Skeletal muscle tissue (tissue), 4 donors: ENCODE data around the gene MAP2K5. TPM values are rescaled to one million over a fixed set of nuclear protein-coding genes. Genes with fewer than 3 reads are reported as not detected.
A peak's percentile ranks its signal among the peaks of the same experiment; 100 is the strongest.

Source experiments
- H3K27ac ChIP-seq: one replicate; pipeline ENCODE4 v1.7.0; 2013; ENCODE audit warnings: mild to moderate bottlenecking, low read depth, low read length, inconsistent platforms
- H3K27me3 ChIP-seq, 3 donors: one replicate each; pipeline ENCODE4 v1.7.0; 2013; ENCODE audit warnings: low read length in 3 of 3; ENCODE audit not compliant: control insufficient read depth in 3 of 3, insufficient read depth in 3 of 3
- H3K36me3 ChIP-seq, 3 donors: one replicate each; pipeline ENCODE4 v1.7.0; 2013; ENCODE audit warnings: low read length in 3 of 3; ENCODE audit not compliant: control insufficient read depth in 3 of 3, insufficient read depth in 3 of 3
- H3K4me1 ChIP-seq, 3 donors: one replicate each; pipeline ENCODE4 v1.7.0; 2013; ENCODE audit warnings: low read length in 3 of 3, mild to moderate bottlenecking in 3 of 3; ENCODE audit not compliant: control insufficient read depth in 3 of 3, insufficient read depth in 3 of 3
- H3K4me3 ChIP-seq, 3 donors: one replicate each; pipeline ENCODE4 v1.7.0; 2013; ENCODE audit warnings: low read length in 3 of 3
- H3K9ac ChIP-seq, 3 donors: one replicate each; pipeline ENCODE4 v1.7.0; 2013; ENCODE audit warnings: low read length in 3 of 3, mild to moderate bottlenecking in 3 of 3, moderate library complexity in 2 of 3, low read depth in 1 of 3
- H3K9me3 ChIP-seq, 3 donors: one replicate each; pipeline ENCODE4 v1.7.0; 2013; ENCODE audit warnings: low read length in 3 of 3; ENCODE audit not compliant: control insufficient read depth in 3 of 3
- total RNA-seq: library from RNA; depleted of rRNA; stranded (reverse); fragments of >200 nt; gene quantifications from one replicate; pipeline ENCODE4 v1.2.3, GENCODE V29; 2014
- donor health status: Osteomylitis.

Gene MAP2K5
- total RNA-seq, 1 donor from 2014 or later, result 19.3 TPM

DNA sequence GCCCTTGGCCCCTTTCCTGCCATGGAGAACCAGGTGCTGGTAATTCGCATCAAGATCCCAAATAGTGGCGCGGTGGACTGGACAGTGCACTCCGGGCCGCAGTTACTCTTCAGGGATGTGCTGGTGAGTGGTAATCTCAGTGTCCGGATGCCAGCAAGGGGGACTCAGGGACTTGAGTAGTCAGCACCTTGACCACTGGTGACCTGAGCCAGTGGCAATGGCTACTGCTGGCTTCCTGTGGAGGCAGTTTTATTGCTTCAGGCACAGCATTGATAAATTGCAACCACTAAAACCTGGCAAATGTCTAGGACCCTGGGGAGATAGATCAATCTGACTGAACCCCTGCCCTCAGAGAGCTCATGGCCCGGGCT is 830 bp downstream of the MAP2K5 start:
- Histone ChIP-seq H3K27me3 (no peaks in the 10 kb centered on the region), H3K27ac (peak overlapping the region; percentile 81), H3K4me3 (peak overlapping the region; percentile 92 to 99 (median 98)), H3K9me3 (no peaks in the 10 kb centered on the region), H3K4me1 (peaks cover 24 to 27% (median 25%) of the 10 kb centered on the region in 3 donors), H3K36me3 (peaks cover 4 to 11% (median 7%) of the 10 kb centered on the region in 3 donors), H3K9ac (peak overlapping the region; percentile 90 to 99 (median 93))

DNA sequence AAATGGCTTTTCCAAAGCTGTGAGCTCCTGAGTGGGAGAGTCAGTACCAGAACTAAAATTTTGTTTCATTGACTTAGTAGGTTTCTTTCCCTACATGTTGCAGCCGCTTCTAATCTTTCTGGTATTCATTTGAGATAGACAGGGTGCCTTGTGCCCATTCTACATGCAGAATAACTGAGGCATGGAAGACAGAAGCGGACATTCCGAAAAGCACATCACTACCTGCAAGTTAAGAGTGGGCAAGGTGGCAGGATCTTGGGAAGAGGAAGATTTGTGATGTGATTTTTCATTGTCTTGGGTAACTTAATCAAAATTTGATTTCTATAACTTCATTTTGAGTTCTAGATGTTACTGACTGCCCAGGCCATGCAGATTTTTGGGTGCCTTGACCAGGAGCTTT is 2.0 kb downstream of the MAP2K5 start:
- no peak overlapping the region for H3K27ac ChIP-seq
- H3K9me3 ChIP-seq, result no peaks in the 10 kb centered on the region
- no peaks in the 10 kb centered on the region for H3K27me3 ChIP-seq
- H3K36me3 ChIP-seq, result peaks cover 4 to 11% (median 7%) of the 10 kb centered on the region in 3 donors
- H3K4me3 ChIP-seq, result peak overlapping the region in 1 of 3 donors; percentile 43
- H3K9ac ChIP-seq, result no peak overlapping the region
- peaks cover 31 to 35% (median 33%) of the 10 kb centered on the region in 3 donors for H3K4me1 ChIP-seq

DNA sequence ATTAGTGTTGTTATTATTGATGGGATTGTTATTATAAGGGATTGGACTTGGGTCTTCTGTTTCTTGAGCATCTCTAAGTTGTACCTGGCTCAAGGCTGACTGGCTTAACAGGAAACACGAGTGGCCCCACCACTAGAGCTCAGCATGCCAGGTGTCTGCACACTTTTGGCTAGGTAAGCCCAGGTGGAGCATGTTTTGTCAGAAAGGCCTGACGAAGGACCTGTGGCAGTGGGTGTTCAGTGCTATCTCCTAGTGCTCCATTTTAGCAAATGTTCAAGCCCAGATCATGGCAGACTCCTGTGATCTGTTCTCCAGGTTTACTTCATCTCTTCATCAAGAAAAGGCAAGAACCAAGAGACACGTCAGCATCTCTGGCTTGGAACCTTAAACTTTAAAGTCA is 3.4 kb downstream of the MAP2K5 start:
- Histone ChIP-seq H3K27ac (no peak overlapping the region), H3K9me3 (no peaks in the 10 kb centered on the region), H3K9ac (no peak overlapping the region), H3K4me1 (peaks cover 34 to 40% (median 40%) of the 10 kb centered on the region in 3 donors), H3K36me3 (peaks cover 4 to 15% (median 7%) of the 10 kb centered on the region in 3 donors), H3K27me3 (no peaks in the 10 kb centered on the region), H3K4me3 (no peak overlapping the region)

DNA sequence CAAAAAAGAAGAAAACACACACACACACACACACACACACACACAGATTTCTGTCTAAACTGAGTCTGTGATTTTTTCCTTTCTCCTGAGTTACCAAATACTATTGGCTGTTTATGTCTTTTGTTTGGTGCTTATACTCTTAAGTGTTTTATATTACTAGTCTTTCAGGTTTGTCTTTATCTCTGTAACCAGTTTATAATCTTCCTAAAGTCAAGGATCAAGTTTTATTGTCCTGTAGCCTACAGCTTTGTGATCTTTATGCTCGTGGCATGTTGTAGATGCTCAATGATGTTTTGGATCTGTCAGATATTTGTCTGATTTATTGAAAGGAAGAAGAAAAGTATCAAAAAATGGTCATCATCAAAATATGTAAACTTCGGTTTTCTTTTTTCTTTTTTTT is 4.6 kb downstream of the MAP2K5 start:
- H3K36me3 ChIP-seq, result peaks cover 4 to 15% (median 10%) of the 10 kb centered on the region in 3 donors
- no peaks in the 10 kb centered on the region for H3K9me3 ChIP-seq
- H3K9ac ChIP-seq, result no peak overlapping the region
- no peak overlapping the region for H3K4me3 ChIP-seq
- no peaks in the 10 kb centered on the region for H3K27me3 ChIP-seq
- no peak overlapping the region for H3K27ac ChIP-seq
- H3K4me1 ChIP-seq, result peaks cover 29 to 39% (median 37%) of the 10 kb centered on the region in 3 donors

DNA sequence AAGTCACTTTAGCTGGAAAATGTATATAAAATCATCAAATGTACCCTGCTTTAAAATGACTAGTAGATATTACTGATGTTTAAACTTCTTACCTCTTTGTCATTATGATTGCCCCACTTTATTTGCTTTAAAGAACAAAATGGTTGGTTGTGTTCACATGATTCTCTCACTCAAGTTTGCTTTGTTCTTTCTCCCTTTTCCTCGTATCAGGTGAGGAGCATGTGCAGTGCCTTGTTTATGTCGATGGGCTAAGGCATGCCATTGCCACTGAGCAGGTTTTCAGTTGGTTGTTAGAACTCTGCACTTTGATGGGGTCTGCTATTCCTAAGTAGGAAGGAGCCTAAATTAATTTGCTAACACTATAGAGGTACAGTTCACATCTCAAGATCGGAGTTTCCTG is 5.3 kb downstream of the MAP2K5 start:
- Histone ChIP-seq H3K27me3 (no peaks in the 10 kb centered on the region), H3K9me3 (no peaks in the 10 kb centered on the region), H3K9ac (no peak overlapping the region), H3K36me3 (peaks cover 4 to 15% (median 10%) of the 10 kb centered on the region in 3 donors), H3K4me3 (no peak overlapping the region), H3K27ac (no peak overlapping the region), H3K4me1 (peaks cover 29 to 37% (median 37%) of the 10 kb centered on the region in 3 donors)

DNA sequence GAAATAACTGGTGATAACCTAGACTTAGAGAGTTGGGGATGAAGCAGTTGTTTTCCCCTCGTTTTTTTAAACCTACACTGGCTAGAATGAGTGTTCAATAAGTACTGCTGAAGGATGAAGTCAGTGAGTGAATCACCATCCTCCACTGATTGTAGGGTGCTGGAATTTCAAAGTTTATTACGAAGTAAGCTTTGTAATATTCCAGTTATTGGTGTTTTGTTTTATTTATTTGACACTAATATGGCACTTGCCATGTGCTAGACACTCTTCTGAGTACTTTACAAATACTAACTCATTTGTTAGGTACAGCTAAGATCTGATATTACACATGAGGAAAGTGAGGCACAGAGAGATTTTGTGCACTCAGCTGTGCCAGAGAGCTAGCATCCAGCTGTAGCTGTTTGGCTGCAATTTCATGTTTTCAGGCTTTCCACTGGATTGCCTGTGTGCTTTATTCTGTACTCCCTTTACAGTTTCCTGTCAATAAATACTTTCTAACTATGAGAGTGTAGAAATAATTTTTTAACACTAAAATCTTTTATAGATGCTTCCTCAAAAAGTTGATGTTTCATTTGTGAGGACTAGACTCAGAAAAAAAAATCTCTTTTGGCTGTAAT is 5.8 kb downstream of the MAP2K5 start:
- no peaks in the 10 kb centered on the region for H3K27me3 ChIP-seq
- no peaks in the 10 kb centered on the region for H3K9me3 ChIP-seq
- no peak overlapping the region for H3K9ac ChIP-seq
- peaks cover 4 to 15% (median 10%) of the 10 kb centered on the region in 3 donors for H3K36me3 ChIP-seq
- H3K4me1 ChIP-seq, result peaks cover 26 to 33% (median 32%) of the 10 kb centered on the region in 3 donors
- no peak overlapping the region for H3K4me3 ChIP-seq
- no peak overlapping the region for H3K27ac ChIP-seq

GRCh38 chr15:67548862-67549651 is 6.6 kb downstream of the MAP2K5 start:
- no peaks in the 10 kb centered on the region for H3K9me3 ChIP-seq
- H3K4me1 ChIP-seq, result peaks cover 23 to 27% (median 25%) of the 10 kb centered on the region in 3 donors
- H3K27ac ChIP-seq, result no peak overlapping the region
- peak overlapping the region in 1 of 3 donors; percentile 40 for H3K9ac ChIP-seq
- H3K36me3 ChIP-seq, result peaks cover 4 to 15% (median 10%) of the 10 kb centered on the region in 3 donors
- H3K27me3 ChIP-seq, result no peaks in the 10 kb centered on the region
- H3K4me3 ChIP-seq, result no peak overlapping the region

- no peak overlapping the region for H3K9ac ChIP-seq
- peaks cover 16 to 22% (median 20%) of the 10 kb centered on the region in 3 donors for H3K4me1 ChIP-seq
- H3K27ac ChIP-seq, result no peak overlapping the region
- H3K4me3 ChIP-seq, result no peak overlapping the region
- H3K27me3 ChIP-seq, result no peaks in the 10 kb centered on the region
- no peaks in the 10 kb centered on the region for H3K9me3 ChIP-seq
- peaks cover 4 to 14% (median 9%) of the 10 kb centered on the region in 3 donors for H3K36me3 ChIP-seq
Measured at GRCh38 chr15:67549736-67550135, 7.2 kb downstream of the MAP2K5 start.

DNA sequence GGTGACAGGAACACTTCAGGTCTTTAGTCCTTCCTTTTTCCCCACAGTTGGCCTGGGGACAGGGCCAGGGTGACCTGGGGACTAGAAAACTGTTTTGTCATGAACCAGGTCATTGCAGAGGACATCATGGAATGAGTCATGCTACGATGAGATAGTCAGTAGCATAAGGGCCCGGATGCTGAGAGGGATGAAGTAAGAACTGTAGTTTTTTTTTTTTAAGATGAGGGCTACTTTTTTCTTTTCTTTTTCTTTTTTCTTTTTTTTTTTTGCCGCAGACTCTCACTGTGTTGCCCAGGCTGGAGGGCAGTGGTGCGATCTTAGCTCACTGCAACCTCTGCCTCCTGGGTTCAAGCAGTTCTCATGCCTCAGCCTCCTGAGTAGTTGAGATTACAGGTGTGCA is 8.0 kb downstream of the MAP2K5 start:
- H3K36me3 ChIP-seq, result peaks cover 2 to 11% (median 6%) of the 10 kb centered on the region in 3 donors
- no peak overlapping the region for H3K4me3 ChIP-seq
- peaks cover 14 to 19% (median 14%) of the 10 kb centered on the region in 3 donors for H3K4me1 ChIP-seq
- H3K9ac ChIP-seq, result no peak overlapping the region
- no peaks in the 10 kb centered on the region for H3K9me3 ChIP-seq
- no peaks in the 10 kb centered on the region for H3K27me3 ChIP-seq
- peak overlapping the region; percentile 7 for H3K27ac ChIP-seq

DNA sequence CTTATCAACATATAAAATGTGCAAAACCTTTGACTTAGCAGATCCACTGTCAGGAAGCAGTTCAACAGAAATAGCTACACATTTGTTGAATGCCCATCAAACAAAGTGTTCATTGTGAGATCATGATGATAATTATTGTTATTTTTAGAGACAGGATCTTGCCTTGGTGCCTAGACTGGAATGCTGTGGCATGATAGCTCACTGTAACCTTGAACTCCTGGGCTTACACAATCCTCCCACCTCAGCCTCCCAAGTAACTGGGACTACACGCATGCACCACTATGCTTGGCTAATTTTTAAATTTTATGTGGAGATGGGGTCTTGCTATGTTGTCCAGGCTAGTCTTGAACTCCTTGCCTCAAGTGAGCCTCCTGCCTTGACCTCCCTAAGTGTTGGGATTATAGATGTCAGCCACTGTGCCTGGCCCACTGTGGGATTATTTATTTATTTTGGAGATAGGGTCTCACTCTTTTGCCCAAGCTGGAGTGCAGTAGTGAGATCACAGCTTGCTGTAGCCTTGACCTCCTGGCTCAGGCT is 8.8 kb downstream of the MAP2K5 start:
- peaks cover 14 to 19% (median 14%) of the 10 kb centered on the region in 3 donors for H3K4me1 ChIP-seq
- H3K27me3 ChIP-seq, result no peaks in the 10 kb centered on the region
- no peak overlapping the region for H3K4me3 ChIP-seq
- H3K36me3 ChIP-seq, result peaks cover under 1 to 9% (median 6%) of the 10 kb centered on the region in 3 donors
- no peaks in the 10 kb centered on the region for H3K9me3 ChIP-seq
- no peak overlapping the region for H3K27ac ChIP-seq
- no peak overlapping the region for H3K9ac ChIP-seq
